Breast epithelium (tissue), 4 donors: ENCODE measurements around the gene ZPBP2. TPM values are rescaled to one million over a fixed set of nuclear protein-coding genes. Genes with fewer than 3 reads are reported as not detected.
"Not testable (repeated sequence)": the region's sequence is repeated elsewhere in the genome, so short reads cannot be mapped to it uniquely, and the experiment has no call there.

ENCODE experiments used
- DNase-seq, 2 donors: peaks; one replicate each; pipeline ENCODE4 v3.0.0-alpha.2; 2019; ENCODE audit warnings: low spot score in 2 of 2
- H3K27ac ChIP-seq, 2 donors: fragments of 200-600 bp; sonication (generic) in 1 of 2; one replicate each; pipeline ENCODE4 v1.5.1; 2016 to 2019; ENCODE audit warnings: mild to moderate bottlenecking in 1 of 2
- H3K27me3 ChIP-seq, 2 donors: fragments of 200-600 bp; sonication (generic) in 1 of 2; one replicate each; pipeline versions ENCODE4 v1.5.1 to v1.6.0; 2017 to 2019; ENCODE audit warnings: control low read depth in 1 of 2, mild to moderate bottlenecking in 1 of 2
- H3K36me3 ChIP-seq: fragments of 200-600 bp; one replicate; pipeline ENCODE4 v1.5.1; 2019
- H3K4me1 ChIP-seq, 2 donors: fragments of 200-600 bp; sonication (generic); one replicate each; pipeline ENCODE4 v1.5.1; 2016 to 2019; ENCODE audit warnings: control low read depth in 1 of 2
- H3K4me3 ChIP-seq, 3 donors: fragments of 200-600 bp; sonication (generic); 1 replicate in 2 of 3; 2 replicates in 1 of 3; pipeline ENCODE4 v1.5.1; 2016 to 2019; ENCODE audit warnings: mild to moderate bottlenecking in 3 of 3, moderate library complexity in 2 of 3
- H3K9me3 ChIP-seq, 2 donors: fragments of 200-600 bp; sonication (generic) in 1 of 2; one replicate each; pipeline ENCODE4 v1.5.1; 2016 to 2019; ENCODE audit warnings: control low read depth in 1 of 2
- CTCF ChIP-seq, 3 donors: fragments of 450-650 bp; IDR thresholded peaks; one replicate each; pipeline ENCODE4 v1.5.1; 2016 to 2017; ENCODE audit warnings: antibody characterized with exemption in 3 of 3, mild to moderate bottlenecking in 3 of 3, moderate library complexity in 3 of 3
- POLR2A ChIP-seq: fragments of 450-650 bp; IDR thresholded peaks from one replicate; pipeline ENCODE4 v1.6.1; 2016; ENCODE audit warnings: antibody characterized with exemption, mild to moderate bottlenecking, moderate library complexity
- POLR2AphosphoS5 ChIP-seq, 3 donors: sonication (generic); formaldehyde crosslinking; IDR thresholded peaks; one replicate each; pipeline ENCODE4 v1.6.1; 2017; ENCODE audit warnings: antibody characterized with exemption in 3 of 3
- intact Hi-C: fragments of 100-400 bp; cut with DNase I; formaldehyde crosslinking; loops from one replicate; pipeline ENCODE4 v1.15.1; 2023; ENCODE audit warnings: low total_unique reads
- total RNA-seq, 3 donors: library from RNA; depleted of rRNA; stranded (reverse); fragments of >200 nt; gene quantifications; one replicate each; pipeline ENCODE4 v1.1.0, GENCODE V29; 2016

The ZPBP2 gene
- total RNA-seq, 3 donors from 2014 or later = not detected

DNA sequence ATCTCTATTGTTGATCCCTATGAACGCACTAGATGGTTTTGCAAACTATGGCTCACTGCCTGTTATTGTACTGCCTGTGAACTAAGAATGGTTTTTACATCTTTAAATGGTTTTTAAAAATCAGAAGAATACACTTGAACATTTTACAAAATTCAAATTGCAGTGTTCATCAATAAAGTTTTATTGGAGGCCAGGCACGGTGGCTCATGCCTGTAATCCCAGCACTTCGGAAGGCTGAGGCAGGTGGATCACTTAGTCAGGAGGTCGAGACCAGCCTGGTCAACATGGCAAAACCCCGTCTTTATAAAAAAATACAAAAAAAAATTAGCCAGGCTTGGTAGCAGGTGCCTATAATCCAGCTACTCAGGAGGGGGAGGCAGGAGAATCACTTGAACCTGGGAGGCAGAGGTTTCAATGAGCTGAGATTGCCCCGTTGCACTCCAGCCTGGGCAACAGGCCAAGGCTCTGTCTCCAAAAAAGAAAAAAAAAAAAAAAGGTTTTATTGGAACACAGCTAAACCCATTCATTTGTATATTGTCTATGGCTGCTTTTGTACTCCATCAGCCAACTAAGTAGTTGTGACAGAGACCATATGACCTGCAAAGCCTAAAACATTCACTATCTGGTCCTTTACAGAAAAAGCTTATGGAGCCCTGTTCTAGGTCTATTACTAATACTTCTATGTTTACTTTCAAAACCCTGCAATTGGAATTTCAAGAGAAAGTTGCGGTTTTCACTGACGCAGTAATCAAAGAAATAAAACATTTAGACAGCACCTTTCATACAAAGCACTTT lies 22.8 kb upstream of the ZPBP2 start:
- Histone ChIP-seq H3K36me3 (no peaks in the 10 kb centered on the region), H3K27me3 (no peaks in the 10 kb centered on the region), H3K27ac (no peak overlapping the region), H3K4me1 (no peaks in the 10 kb centered on the region), H3K4me3 (no peak overlapping the region), H3K9me3 (no peaks in the 10 kb centered on the region)
- TF ChIP-seq CTCF (IDR thresholded peaks at IDR 0.05) (no peak), POLR2A (no peak), POLR2AphosphoS5 (IDR thresholded peaks at IDR 0.05) (no peak)
- DNase-seq = no peak
- intact Hi-C loops = loop anchor here (5.0 kb wide), 1 partner anchor 268 kb away; no protein-coding TSS in a partner anchor

- H3K4me1 ChIP-seq = no peaks in the 10 kb centered on the region
- no peaks in the 10 kb centered on the region for H3K27me3 ChIP-seq
- no peaks in the 10 kb centered on the region for H3K36me3 ChIP-seq
- intact Hi-C loops = loop anchor here (5.0 kb wide), 1 partner anchor 269 kb away; no protein-coding TSS in a partner anchor
- no peak overlapping the region for H3K27ac ChIP-seq
- no peak for DNase-seq
- H3K9me3 ChIP-seq = no peaks in the 10 kb centered on the region
- H3K4me3 ChIP-seq = no peak overlapping the region
- TF ChIP-seq POLR2A = no peak
- no peak for TF ChIP-seq POLR2AphosphoS5 (IDR thresholded peaks at IDR 0.05)
- no peak for TF ChIP-seq CTCF (IDR thresholded peaks at IDR 0.05)
These were observed 21.8 kb upstream of the ZPBP2 start for GRCh38 chr17:39846205-39846604.

DNA sequence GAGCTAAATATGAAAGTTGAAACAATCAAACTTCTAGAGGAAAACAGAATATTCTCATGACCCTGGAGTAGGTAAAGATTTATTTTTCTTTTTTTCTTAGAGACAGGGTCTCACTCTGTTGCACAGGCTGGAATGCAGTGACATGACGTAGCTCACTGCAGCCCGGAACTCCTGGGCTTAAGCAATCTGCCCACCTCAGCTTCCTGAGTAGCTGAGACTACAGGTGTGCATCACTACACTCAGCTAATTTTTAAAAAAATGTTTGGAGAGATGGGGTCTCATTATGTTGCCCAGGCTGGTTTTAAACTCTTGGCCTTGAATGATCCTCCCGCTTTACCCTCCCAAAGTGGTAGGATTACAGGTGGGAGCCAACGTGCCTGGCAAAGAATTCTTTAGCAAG lies 19.4 kb upstream of the ZPBP2 start:
- Histone ChIP-seq H3K9me3 (no peaks in the 10 kb centered on the region), H3K27ac (no peak overlapping the region), H3K4me1 (no peaks in the 10 kb centered on the region), H3K36me3 (no peaks in the 10 kb centered on the region), H3K4me3 (no peak overlapping the region), H3K27me3 (no peaks in the 10 kb centered on the region)
- intact Hi-C loops = loop anchor here (5.0 kb wide), 1 partner anchor 271 kb away; no protein-coding TSS in a partner anchor
- no peak for TF ChIP-seq CTCF (IDR thresholded peaks at IDR 0.05)
- TF ChIP-seq POLR2AphosphoS5 (IDR thresholded peaks at IDR 0.05) = no peak
- no peak for TF ChIP-seq POLR2A
- no peak for DNase-seq

- DNase-seq, H3K4me1 ChIP-seq, H3K36me3 ChIP-seq, H3K27ac ChIP-seq, H3K27me3 ChIP-seq, H3K4me3 ChIP-seq, intact Hi-C loops, H3K9me3 ChIP-seq: not testable (repeated sequence)
These were observed 17.8 kb upstream of the ZPBP2 start for GRCh38 chr17:39850186-39850585.

DNA sequence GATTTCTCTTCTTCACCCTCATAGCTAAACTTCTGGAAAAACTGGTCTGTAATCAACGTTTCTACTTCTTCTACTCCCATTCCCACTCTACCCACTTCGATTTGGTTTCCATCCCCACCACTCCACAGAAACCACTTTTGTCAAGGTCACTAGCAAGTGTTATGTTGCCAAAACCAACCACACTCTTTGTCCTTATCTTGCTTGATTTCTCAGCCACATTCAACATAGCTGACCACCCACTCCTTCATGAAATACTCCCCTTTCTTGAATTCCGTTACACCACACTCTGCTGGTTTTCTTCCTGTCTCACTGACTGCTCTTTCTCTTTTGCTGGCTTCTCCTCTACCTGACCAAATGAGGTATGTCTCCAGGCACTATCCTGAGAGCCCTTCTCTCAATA lies 15.8 kb upstream of the ZPBP2 start:
- intact Hi-C loops = no loop called here
- no peaks in the 10 kb centered on the region for H3K4me1 ChIP-seq
- no peak overlapping the region for H3K27ac ChIP-seq
- H3K9me3 ChIP-seq = no peaks in the 10 kb centered on the region
- TF ChIP-seq POLR2A (no peak), POLR2AphosphoS5 (IDR thresholded peaks at IDR 0.05) (no peak), CTCF (IDR thresholded peaks at IDR 0.05) (no peak)
- no peaks in the 10 kb centered on the region for H3K27me3 ChIP-seq
- no peak for DNase-seq
- H3K4me3 ChIP-seq = no peak overlapping the region
- no peaks in the 10 kb centered on the region for H3K36me3 ChIP-seq
